ENCODE data around the gene GRM7.

- TF ChIP-seq CTCF (IDR thresholded peaks at IDR 0.05) = no peak
- no peak for TF ChIP-seq EP300 (IDR thresholded peaks at IDR 0.05)
Measured at GRCh38 chr3:6994081-6994668, 133.3 kb downstream of the GRM7 start.
